ENCODE results near the gene SRP9.
"Not testable (repeated sequence)": the region's sequence is repeated elsewhere in the genome, so short reads cannot be mapped to it uniquely, and the experiment has no call there.

The SRP9 gene

GRCh38 chr1:225778337-225778669, 677 bp downstream of the SRP9 start:
- no peak for DNase-seq

- peak; percentile 10 for DNase-seq
Measured at GRCh38 chr1:225779165-225779564, 1.5 kb downstream of the SRP9 start.

- DNase-seq = no peak
Measured at GRCh38 chr1:225780134-225780533, 2.5 kb downstream of the SRP9 start.

- no peak for DNase-seq
Measured at GRCh38 chr1:225780630-225781029, 3.0 kb downstream of the SRP9 start.

GRCh38 chr1:225789142-225789541, 11.5 kb downstream of the SRP9 start:
- DNase-seq = not testable (repeated sequence)

GRCh38 chr1:225794954-225795353, 17.3 kb downstream of the SRP9 start:
- DNase-seq = no peak

- DNase-seq = not testable (repeated sequence)
Measured at GRCh38 chr1:225796097-225796496, 18.5 kb downstream of the SRP9 start.

- DNase-seq = not testable (repeated sequence)
Measured at GRCh38 chr1:225801146-225801545, 23.5 kb downstream of the SRP9 start.

GRCh38 chr1:225806249-225806648, 28.6 kb downstream of the SRP9 start:
- no peak for DNase-seq

- not testable (repeated sequence) for DNase-seq
Measured at GRCh38 chr1:225806736-225807135, 29.1 kb downstream of the SRP9 start.

- DNase-seq = no peak
Measured at GRCh38 chr1:225808136-225808535, 30.5 kb downstream of the SRP9 start.

- peak; percentile 77 for DNase-seq
Measured at GRCh38 chr1:225809842-225810578, 32.4 kb downstream of the SRP9 start, which contains the start of gene EPHX1. Gene EPHX1 (plus strand): TSS chr1:225810124. CDS start chr1:225828730, 18,606 bp downstream.

GRCh38 chr1:225810579-225811538, 33.2 kb downstream of the SRP9 start:
- DNase-seq = not testable (repeated sequence)

- DNase-seq = no peak
Measured at GRCh38 chr1:225811622-225812487, 34.2 kb downstream of the SRP9 start.

- no peak for DNase-seq
Measured at GRCh38 chr1:225812488-225813213, 35.0 kb downstream of the SRP9 start.

- no peak for DNase-seq
Measured at GRCh38 chr1:225813214-225813964, 35.8 kb downstream of the SRP9 start.

GRCh38 chr1:225814381-225814780, 36.8 kb downstream of the SRP9 start:
- no peak for DNase-seq

- not testable (repeated sequence) for DNase-seq
Measured at GRCh38 chr1:225815090-225815489, 37.5 kb downstream of the SRP9 start.

- DNase-seq = no peak
Measured at GRCh38 chr1:225815526-225816178, 38.0 kb downstream of the SRP9 start.

GRCh38 chr1:225816643-225817538, 39.3 kb downstream of the SRP9 start:
- DNase-seq = no peak

All from CD4-positive, alpha-beta T cell treated with Interleukin-6 for 4 hours (primary cell).